ENCODE data around the gene P2RY12.

P2RY12 gene

DNA sequence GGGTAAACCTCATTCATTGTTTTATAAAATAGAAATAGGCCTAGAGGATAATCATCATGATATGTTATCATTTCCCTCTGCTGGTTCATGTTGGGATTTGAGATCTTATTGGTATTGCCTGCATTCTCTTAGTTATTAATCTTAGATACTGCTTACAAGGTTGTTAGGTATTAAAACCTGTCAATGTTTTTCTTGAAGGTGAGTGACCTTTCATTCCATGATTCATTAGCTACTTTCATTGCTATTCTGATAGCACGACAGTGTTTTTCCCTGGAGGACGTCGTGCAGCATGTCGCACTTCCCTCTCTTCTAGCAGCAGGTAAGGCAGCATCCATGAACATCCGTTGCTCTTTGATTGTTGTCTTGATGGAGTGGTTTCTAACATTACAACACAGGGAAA, 17.1 kb downstream of the P2RY12 start:
- Mint-ChIP-seq H3K36me3 (ENCODE audit: low read depth) (peaks cover under 1% of the 10 kb centered on the region), H3K27me3 (ENCODE audit: low read depth) (no peaks in the 10 kb centered on the region), H3K9me3 (no peaks in the 10 kb centered on the region), H3K4me1 (no peaks in the 10 kb centered on the region), H3K27ac (peak overlapping the region; percentile 6 to 55 (median 52)), H3K4me3 (no peak overlapping the region)
- TF ChIP-seq, protein P1, sequence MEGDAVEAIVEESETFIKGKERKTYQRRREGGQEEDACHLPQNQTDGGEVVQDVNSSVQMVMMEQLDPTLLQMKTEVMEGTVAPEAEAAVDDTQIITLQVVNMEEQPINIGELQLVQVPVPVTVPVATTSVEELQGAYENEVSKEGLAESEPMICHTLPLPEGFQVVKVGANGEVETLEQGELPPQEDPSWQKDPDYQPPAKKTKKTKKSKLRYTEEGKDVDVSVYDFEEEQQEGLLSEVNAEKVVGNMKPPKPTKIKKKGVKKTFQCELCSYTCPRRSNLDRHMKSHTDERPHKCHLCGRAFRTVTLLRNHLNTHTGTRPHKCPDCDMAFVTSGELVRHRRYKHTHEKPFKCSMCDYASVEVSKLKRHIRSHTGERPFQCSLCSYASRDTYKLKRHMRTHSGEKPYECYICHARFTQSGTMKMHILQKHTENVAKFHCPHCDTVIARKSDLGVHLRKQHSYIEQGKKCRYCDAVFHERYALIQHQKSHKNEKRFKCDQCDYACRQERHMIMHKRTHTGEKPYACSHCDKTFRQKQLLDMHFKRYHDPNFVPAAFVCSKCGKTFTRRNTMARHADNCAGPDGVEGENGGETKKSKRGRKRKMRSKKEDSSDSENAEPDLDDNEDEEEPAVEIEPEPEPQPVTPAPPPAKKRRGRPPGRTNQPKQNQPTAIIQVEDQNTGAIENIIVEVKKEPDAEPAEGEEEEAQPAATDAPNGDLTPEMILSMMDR (IDR thresholded peaks at IDR 0.05; ENCODE audit: unreplicated experiment in 3 of 3): no peak

DNA sequence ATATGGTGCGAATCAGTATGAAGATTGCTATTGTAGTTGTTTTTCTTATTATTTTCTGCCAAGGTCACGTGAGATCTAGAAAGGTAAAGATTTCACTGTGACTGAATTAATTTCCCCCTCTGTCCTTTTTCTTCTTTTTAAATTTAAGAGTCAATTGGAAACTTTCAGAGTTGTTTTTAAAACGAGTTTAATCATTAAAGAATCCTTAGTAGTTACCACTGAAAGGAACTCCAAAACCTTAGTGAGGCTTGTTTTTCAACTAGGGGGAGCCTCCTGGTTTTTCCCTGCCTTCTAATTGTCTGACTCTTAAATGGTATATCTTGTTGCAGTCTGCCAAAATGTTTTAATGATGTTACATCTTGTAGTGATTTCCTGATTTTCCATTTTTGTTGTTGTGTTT, 17.6 kb downstream of the P2RY12 start:
- H3K27me3 Mint-ChIP-seq (ENCODE audit: low read depth): no peaks in the 10 kb centered on the region
- peaks cover 5% of the 10 kb centered on the region for H3K36me3 Mint-ChIP-seq (ENCODE audit: low read depth)
- no peaks in the 10 kb centered on the region for H3K4me1 Mint-ChIP-seq
- TF ChIP-seq, protein P1 (IDR thresholded peaks at IDR 0.05; ENCODE audit: unreplicated experiment in 3 of 3): no peak
- no peak overlapping the region for H3K4me3 Mint-ChIP-seq
- H3K27ac Mint-ChIP-seq: peak overlapping the region; percentile 6 to 55 (median 52)
- no peaks in the 10 kb centered on the region for H3K9me3 Mint-ChIP-seq

- peaks cover 5% of the 10 kb centered on the region for H3K36me3 Mint-ChIP-seq (ENCODE audit: low read depth)
- no peak overlapping the region for H3K4me3 Mint-ChIP-seq
- no peaks in the 10 kb centered on the region for H3K4me1 Mint-ChIP-seq
- H3K27ac Mint-ChIP-seq: no peak overlapping the region
- no peaks in the 10 kb centered on the region for H3K27me3 Mint-ChIP-seq (ENCODE audit: low read depth)
- no peaks in the 10 kb centered on the region for H3K9me3 Mint-ChIP-seq
- TF ChIP-seq, protein P1 (IDR thresholded peaks at IDR 0.05; ENCODE audit: unreplicated experiment in 3 of 3): no peak
These were observed 21.8 kb downstream of the P2RY12 start for GRCh38 chr3:151362751-151363174.

DNA sequence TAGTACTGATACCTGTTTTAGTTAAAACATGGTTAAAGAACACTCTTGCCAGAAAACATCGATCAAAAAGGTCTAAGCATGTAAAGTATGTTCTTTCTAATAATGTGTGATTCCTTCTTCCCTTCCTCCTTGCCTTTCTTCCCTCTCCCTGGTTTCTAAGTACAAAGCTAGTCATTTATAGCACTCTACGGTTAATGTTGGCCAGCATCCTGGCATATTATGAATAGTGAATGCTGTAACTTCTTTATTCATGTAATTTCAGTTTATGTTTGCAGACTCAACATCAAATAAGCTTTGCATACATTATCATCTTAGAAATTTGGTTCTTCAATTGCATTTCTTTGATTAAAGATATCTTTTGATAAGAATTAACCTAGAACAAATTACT, 27.1 kb downstream of the P2RY12 start:
- no peak overlapping the region for H3K27ac Mint-ChIP-seq
- TF ChIP-seq, protein P1 (IDR thresholded peaks at IDR 0.05; ENCODE audit: unreplicated experiment in 3 of 3): no peak
- peaks cover 5% of the 10 kb centered on the region for H3K36me3 Mint-ChIP-seq (ENCODE audit: low read depth)
- no peaks in the 10 kb centered on the region for H3K4me1 Mint-ChIP-seq
- no peaks in the 10 kb centered on the region for H3K27me3 Mint-ChIP-seq (ENCODE audit: low read depth)
- no peak overlapping the region for H3K4me3 Mint-ChIP-seq
- no peaks in the 10 kb centered on the region for H3K9me3 Mint-ChIP-seq

DNA sequence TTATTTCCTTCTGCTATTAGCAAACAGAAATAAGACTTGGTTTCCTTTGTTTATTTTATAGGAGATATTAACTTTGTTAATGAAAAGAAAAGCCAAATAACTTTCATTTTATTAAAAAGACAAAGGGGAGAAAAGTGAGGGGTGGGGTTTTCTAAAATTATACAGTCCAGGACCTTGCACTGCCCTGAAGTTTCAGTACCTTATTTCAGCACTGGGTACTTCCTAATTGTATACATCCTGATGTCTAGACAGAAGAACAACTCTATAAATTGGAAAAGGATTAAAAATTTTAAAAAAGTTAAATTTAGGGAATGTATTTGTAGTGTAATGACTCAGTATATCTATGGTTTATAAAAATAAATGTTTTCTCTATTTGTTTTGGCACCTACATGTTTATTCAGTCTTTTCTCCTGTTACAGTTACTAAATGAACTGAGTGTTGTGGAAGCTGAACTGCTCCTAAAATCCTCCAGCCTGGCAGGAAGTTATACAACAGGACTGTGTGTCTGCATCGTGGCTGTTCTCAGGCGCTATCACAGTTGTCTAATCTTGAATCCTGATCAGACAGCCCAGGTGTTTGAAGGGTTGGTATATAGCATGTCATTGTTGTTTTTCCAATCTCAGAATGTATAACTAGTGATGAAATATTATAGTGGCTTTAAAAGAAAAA, 27.6 kb downstream of the P2RY12 start:
- Mint-ChIP-seq H3K27me3 (ENCODE audit: low read depth) (no peaks in the 10 kb centered on the region), H3K9me3 (no peaks in the 10 kb centered on the region), H3K36me3 (ENCODE audit: low read depth) (no peaks in the 10 kb centered on the region), H3K4me1 (no peaks in the 10 kb centered on the region), H3K27ac (no peak overlapping the region), H3K4me3 (no peak overlapping the region)
- TF ChIP-seq, protein P1 (IDR thresholded peaks at IDR 0.05; ENCODE audit: unreplicated experiment in 3 of 3): no peak

DNA sequence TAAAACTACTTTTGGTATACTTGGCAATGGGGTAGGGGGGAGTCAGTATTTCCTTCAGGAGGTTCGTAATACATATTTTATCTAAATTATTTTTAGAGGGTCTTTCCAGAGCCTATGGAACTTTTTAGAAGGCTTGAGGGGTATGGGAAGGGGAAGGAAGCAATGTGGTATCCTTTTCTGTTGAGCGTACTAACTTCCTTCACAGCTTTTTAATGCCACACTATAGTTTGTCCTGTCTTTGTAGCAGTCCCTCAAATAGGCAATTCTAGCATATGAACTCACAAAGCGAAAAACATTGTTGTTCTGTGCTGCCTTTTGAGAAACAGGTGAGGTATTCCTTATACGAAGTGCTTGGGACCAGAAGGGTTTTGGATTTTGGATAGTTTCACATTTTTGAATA, 32.9 kb downstream of the P2RY12 start:
- no peaks in the 10 kb centered on the region for H3K27me3 Mint-ChIP-seq (ENCODE audit: low read depth)
- no peaks in the 10 kb centered on the region for H3K36me3 Mint-ChIP-seq (ENCODE audit: low read depth)
- no peaks in the 10 kb centered on the region for H3K4me1 Mint-ChIP-seq
- H3K4me3 Mint-ChIP-seq: no peak overlapping the region
- H3K27ac Mint-ChIP-seq: no peak overlapping the region
- no peaks in the 10 kb centered on the region for H3K9me3 Mint-ChIP-seq
- TF ChIP-seq, protein P1 (IDR thresholded peaks at IDR 0.05; ENCODE audit: unreplicated experiment in 3 of 3): no peak
